GM23338 (cell line): ENCODE data around the gene NXPE4. TPM values are rescaled to one million over a fixed set of nuclear protein-coding genes. Genes with fewer than 3 reads are reported as not detected.

Experiments
- ATAC-seq: fragments of 200-7000 bp; cut with Tn5 transposase; 3 replicates; pipeline ENCODE4 v1.9.1; 2020
- DNase-seq: peaks from one replicate; pipeline ENCODE4 v3.0.0-alpha.2; 2015; ENCODE audit warnings: low spot score
- H2AFZ ChIP-seq: fragments of 200-600 bp; sonication (generic); 2 replicates; pipeline ENCODE4 v1.8.0; 2016; ENCODE audit warnings: antibody characterized with exemption, mild to moderate bottlenecking, moderate library complexity
- H3F3A ChIP-seq: fragments of 200-600 bp; sonication (generic); replicated peaks from 2 replicates; pipeline ENCODE4 v1.8.0; 2017; ENCODE audit warnings: antibody characterized with exemption, mixed run types, low read depth
- H3K27ac ChIP-seq: fragments of 200-600 bp; sonication (generic); 2 replicates; pipeline ENCODE4 v1.6.1; 2016; ENCODE audit warnings: low read depth
- H3K27me3 ChIP-seq: fragments of 200-600 bp; sonication (generic); 2 replicates; pipeline ENCODE4 v1.8.0; 2016; ENCODE audit warnings: mild to moderate bottlenecking, mixed run types, moderate library complexity; ENCODE audit not compliant: insufficient read depth
- H3K36me3 ChIP-seq: fragments of 200-600 bp; sonication (generic); 2 replicates; pipeline ENCODE4 v1.8.0; 2016; ENCODE audit warnings: mild to moderate bottlenecking; ENCODE audit not compliant: insufficient read depth
- H3K4me1 ChIP-seq: fragments of 200-600 bp; sonication (generic); 2 replicates; pipeline ENCODE4 v1.8.0; 2016; ENCODE audit warnings: mild to moderate bottlenecking, moderate library complexity; ENCODE audit not compliant: insufficient read depth
- H3K4me2 ChIP-seq: fragments of 200-600 bp; sonication (generic); 2 replicates; pipeline ENCODE4 v1.7.1; 2017; ENCODE audit warnings: mixed run types
- H3K4me3 ChIP-seq: fragments of 200-600 bp; sonication (generic); 2 replicates; pipeline ENCODE4 v1.6.1; 2016; ENCODE audit warnings: mixed run types
- H3K79me2 ChIP-seq: fragments of 200-600 bp; sonication (generic); replicated peaks from 2 replicates; pipeline ENCODE4 v1.8.0; 2017; ENCODE audit warnings: mild to moderate bottlenecking; ENCODE audit not compliant: insufficient read depth
- H3K9me2 ChIP-seq: fragments of 200-600 bp; sonication (generic); 2 replicates; pipeline ENCODE4 v1.8.0; 2017; ENCODE audit not compliant: insufficient read depth
- H4K20me1 ChIP-seq: fragments of 200-600 bp; sonication (generic); replicated peaks from 2 replicates; pipeline ENCODE4 v1.8.0; 2017; ENCODE audit warnings: mild to moderate bottlenecking; ENCODE audit not compliant: insufficient read depth
- H3K27ac Mint-ChIP-seq: 2 replicates; pipeline ENCODE4 v1.8.0; 2020; ENCODE audit warnings: inconsistent platforms, mild to moderate bottlenecking, moderate library complexity, mixed read lengths
- H3K27me3 Mint-ChIP-seq: 3 replicates; pipeline ENCODE4 v1.8.0; 2022; ENCODE audit warnings: low read depth, mild to moderate bottlenecking, moderate library complexity, mixed read lengths, inconsistent platforms; ENCODE audit not compliant: insufficient read depth, poor library complexity
- H3K36me3 Mint-ChIP-seq: 3 replicates; pipeline ENCODE4 v1.8.0; 2021; ENCODE audit warnings: low read depth, mild to moderate bottlenecking, inconsistent platforms, moderate library complexity, mixed read lengths
- H3K4me1 Mint-ChIP-seq: 3 replicates; pipeline ENCODE4 v1.8.0; 2020; ENCODE audit warnings: mild to moderate bottlenecking, inconsistent platforms, mixed read lengths
- H3K4me3 Mint-ChIP-seq: 3 replicates; pipeline ENCODE4 v1.8.0; 2021; ENCODE audit warnings: moderate library complexity, mild to moderate bottlenecking, inconsistent platforms, mixed read lengths
- H3K9me3 Mint-ChIP-seq: 3 replicates; pipeline ENCODE4 v1.8.0; 2020; ENCODE audit warnings: moderate library complexity, mild to moderate bottlenecking, inconsistent platforms, mixed read lengths
- ETS1 ChIP-seq: IDR thresholded peaks from 2 replicates; pipeline ENCODE4 v1.6.1; 2016; ENCODE audit warnings: antibody characterized with exemption
- NANOG ChIP-seq: IDR thresholded peaks from 2 replicates; pipeline ENCODE4 v1.6.1; 2016; ENCODE audit warnings: antibody characterized with exemption, borderline replicate concordance
- POLR2AphosphoS5 ChIP-seq: IDR thresholded peaks from 2 replicates; pipeline ENCODE4 v1.6.1; 2016; ENCODE audit warnings: antibody characterized with exemption, low read depth
- REST ChIP-seq: IDR thresholded peaks from one replicate; pipeline ENCODE4 v1.6.1; 2018; ENCODE audit warnings: antibody characterized with exemption; ENCODE audit not compliant: unreplicated experiment
- STAT1 ChIP-seq: IDR thresholded peaks from one replicate; pipeline ENCODE4 v1.6.1; 2016; ENCODE audit warnings: antibody characterized with exemption; ENCODE audit not compliant: unreplicated experiment
- ZNF331 ChIP-seq: fragments of 250-450 bp; sonication (Bioruptor Pico); IDR thresholded peaks from 2 replicates; pipeline ENCODE4 v1.5.0; 2020; ENCODE audit warnings: low read depth, mild to moderate bottlenecking, moderate library complexity
- polyA plus RNA-seq: library from polyadenylated mRNA; unstranded; fragments of >200 nt; fragmentation: Nextera tagmentation; extraction: Ambion mirVana; gene quantifications from 2 replicates; pipeline ENCODE4 v1.2.1, GENCODE V29; 2016
- total RNA-seq: library from RNA; depleted of rRNA; stranded (reverse); fragments of >200 nt; shearing (Covaris generic); gene quantifications from 2 replicates; pipeline ENCODE4 v1.2.3, GENCODE V29; 2014
- TF ChIP-seq, protein P1 (sequence below): fragments of 250-450 bp; sonication (Bioruptor Pico); IDR thresholded peaks from 2 replicates; pipeline ENCODE4 v1.5.0; 2020; ENCODE audit warnings: mild to moderate bottlenecking, moderate library complexity
- TF ChIP-seq, protein P2 (sequence below), 2 experiments: fragments of 200-600 bp in 1 of 2; sonication (generic) in 1 of 2; conservative IDR thresholded peaks; 2 replicates each; pipeline versions ENCODE4 v1.5.1 to v1.6.1; 2016 to 2017; ENCODE audit warnings: antibody characterized with exemption in 2 of 2, low read depth in 2 of 2, mild to moderate bottlenecking in 2 of 2, moderate library complexity in 1 of 2

NXPE4 gene
- total and polyA plus RNA-seq, 2 experiments from 2014 or later: not detected

- ATAC-seq (no peak), DNase-seq (no peak)
- Histone ChIP-seq H3K4me2 (no peak overlapping the region), H3K36me3 (no peaks in the 10 kb centered on the region), H3K4me1 (no peaks in the 10 kb centered on the region), H4K20me1 (no peaks in the 10 kb centered on the region), H3K27me3 (no peaks in the 10 kb centered on the region), H3F3A (peaks cover 15% of the 10 kb centered on the region; the same call in 1 of the 2 replicates), H3K27ac (no peak overlapping the region), H3K9me2 (peaks cover 7% of the 10 kb centered on the region; the same call in 1 of the 2 replicates), H3K4me3 (no peak overlapping the region), H2AFZ (no peak overlapping the region), H3K79me2 (no peaks in the 10 kb centered on the region)
- TF ChIP-seq ETS1: no peak
- TF ChIP-seq REST: no peak
- no peak for TF ChIP-seq STAT1
- TF ChIP-seq POLR2AphosphoS5: no peak
- TF ChIP-seq, protein P1, sequence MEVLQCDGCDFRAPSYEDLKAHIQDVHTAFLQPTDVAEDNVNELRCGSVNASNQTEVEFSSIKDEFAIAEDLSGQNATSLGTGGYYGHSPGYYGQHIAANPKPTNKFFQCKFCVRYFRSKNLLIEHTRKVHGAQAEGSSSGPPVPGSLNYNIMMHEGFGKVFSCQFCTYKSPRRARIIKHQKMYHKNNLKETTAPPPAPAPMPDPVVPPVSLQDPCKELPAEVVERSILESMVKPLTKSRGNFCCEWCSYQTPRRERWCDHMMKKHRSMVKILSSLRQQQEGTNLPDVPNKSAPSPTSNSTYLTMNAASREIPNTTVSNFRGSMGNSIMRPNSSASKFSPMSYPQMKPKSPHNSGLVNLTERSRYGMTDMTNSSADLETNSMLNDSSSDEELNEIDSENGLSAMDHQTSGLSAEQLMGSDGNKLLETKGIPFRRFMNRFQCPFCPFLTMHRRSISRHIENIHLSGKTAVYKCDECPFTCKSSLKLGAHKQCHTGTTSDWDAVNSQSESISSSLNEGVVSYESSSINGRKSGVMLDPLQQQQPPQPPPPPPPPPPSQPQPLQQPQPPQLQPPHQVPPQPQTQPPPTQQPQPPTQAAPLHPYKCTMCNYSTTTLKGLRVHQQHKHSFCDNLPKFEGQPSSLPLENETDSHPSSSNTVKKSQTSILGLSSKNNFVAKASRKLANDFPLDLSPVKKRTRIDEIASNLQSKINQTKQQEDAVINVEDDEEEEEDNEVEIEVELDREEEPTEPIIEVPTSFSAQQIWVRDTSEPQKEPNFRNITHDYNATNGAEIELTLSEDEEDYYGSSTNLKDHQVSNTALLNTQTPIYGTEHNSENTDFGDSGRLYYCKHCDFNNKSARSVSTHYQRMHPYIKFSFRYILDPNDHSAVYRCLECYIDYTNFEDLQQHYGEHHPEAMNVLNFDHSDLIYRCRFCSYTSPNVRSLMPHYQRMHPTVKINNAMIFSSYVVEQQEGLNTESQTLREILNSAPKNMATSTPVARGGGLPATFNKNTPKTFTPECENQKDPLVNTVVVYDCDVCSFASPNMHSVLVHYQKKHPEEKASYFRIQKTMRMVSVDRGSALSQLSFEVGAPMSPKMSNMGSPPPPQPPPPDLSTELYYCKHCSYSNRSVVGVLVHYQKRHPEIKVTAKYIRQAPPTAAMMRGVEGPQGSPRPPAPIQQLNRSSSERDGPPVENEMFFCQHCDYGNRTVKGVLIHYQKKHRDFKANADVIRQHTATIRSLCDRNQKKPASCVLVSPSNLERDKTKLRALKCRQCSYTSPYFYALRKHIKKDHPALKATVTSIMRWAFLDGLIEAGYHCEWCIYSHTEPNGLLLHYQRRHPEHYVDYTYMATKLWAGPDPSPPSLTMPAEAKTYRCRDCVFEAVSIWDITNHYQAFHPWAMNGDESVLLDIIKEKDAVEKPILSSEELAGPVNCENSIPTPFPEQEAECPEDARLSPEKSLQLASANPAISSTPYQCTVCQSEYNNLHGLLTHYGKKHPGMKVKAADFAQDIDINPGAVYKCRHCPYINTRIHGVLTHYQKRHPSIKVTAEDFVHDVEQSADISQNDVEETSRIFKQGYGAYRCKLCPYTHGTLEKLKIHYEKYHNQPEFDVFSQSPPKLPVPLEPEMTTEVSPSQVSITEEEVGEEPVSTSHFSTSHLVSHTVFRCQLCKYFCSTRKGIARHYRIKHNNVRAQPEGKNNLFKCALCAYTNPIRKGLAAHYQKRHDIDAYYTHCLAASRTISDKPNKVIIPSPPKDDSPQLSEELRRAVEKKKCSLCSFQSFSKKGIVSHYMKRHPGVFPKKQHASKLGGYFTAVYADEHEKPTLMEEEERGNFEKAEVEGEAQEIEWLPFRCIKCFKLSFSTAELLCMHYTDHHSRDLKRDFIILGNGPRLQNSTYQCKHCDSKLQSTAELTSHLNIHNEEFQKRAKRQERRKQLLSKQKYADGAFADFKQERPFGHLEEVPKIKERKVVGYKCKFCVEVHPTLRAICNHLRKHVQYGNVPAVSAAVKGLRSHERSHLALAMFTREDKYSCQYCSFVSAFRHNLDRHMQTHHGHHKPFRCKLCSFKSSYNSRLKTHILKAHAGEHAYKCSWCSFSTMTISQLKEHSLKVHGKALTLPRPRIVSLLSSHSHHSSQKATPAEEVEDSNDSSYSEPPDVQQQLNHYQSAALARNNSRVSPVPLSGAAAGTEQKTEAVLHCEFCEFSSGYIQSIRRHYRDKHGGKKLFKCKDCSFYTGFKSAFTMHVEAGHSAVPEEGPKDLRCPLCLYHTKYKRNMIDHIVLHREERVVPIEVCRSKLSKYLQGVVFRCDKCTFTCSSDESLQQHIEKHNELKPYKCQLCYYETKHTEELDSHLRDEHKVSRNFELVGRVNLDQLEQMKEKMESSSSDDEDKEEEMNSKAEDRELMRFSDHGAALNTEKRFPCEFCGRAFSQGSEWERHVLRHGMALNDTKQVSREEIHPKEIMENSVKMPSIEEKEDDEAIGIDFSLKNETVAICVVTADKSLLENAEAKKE: no peak
- no peak for TF ChIP-seq ZNF331
- TF ChIP-seq NANOG: no peak
- TF ChIP-seq, protein P2, sequence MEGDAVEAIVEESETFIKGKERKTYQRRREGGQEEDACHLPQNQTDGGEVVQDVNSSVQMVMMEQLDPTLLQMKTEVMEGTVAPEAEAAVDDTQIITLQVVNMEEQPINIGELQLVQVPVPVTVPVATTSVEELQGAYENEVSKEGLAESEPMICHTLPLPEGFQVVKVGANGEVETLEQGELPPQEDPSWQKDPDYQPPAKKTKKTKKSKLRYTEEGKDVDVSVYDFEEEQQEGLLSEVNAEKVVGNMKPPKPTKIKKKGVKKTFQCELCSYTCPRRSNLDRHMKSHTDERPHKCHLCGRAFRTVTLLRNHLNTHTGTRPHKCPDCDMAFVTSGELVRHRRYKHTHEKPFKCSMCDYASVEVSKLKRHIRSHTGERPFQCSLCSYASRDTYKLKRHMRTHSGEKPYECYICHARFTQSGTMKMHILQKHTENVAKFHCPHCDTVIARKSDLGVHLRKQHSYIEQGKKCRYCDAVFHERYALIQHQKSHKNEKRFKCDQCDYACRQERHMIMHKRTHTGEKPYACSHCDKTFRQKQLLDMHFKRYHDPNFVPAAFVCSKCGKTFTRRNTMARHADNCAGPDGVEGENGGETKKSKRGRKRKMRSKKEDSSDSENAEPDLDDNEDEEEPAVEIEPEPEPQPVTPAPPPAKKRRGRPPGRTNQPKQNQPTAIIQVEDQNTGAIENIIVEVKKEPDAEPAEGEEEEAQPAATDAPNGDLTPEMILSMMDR (conservative IDR thresholded peaks at IDR 0.05; ENCODE audit: low read depth in 2 of 2): no peak
- Mint-ChIP-seq H3K36me3 (peaks cover 10% of the 10 kb centered on the region; the same call in 2 of the 3 replicates), H3K4me3 (no peak overlapping the region), H3K27me3 (no peaks in the 10 kb centered on the region), H3K27ac (no peak overlapping the region), H3K9me3 (peaks cover 60% of the 10 kb centered on the region), H3K4me1 (no peaks in the 10 kb centered on the region)
Measured at GRCh38 chr11:114616516-114616915, 20.9 kb upstream of the NXPE4 start.
